PC-3 (cell line): ENCODE data around the gene PLEKHA6. TPM values are rescaled to one million over a fixed set of nuclear protein-coding genes. Genes with fewer than 3 reads are reported as not detected.

Source experiments
- total RNA-seq: library from RNA; depleted of rRNA; stranded (reverse); fragments of >200 nt; gene quantifications from 2 replicates; pipeline ENCODE4 v1.2.3, GENCODE V29; 2014; rRNA removed

PLEKHA6 gene
- total RNA-seq, 1 experiment from 2014 or later, result 53.8 TPM

Other genes starting within 250 kb of the PLEKHA6 start
- 24.5 and 37.1 TPM in 2 replicates for gene ETNK2, start 207.9 kb downstream of the PLEKHA6 start, total RNA-seq
- gene REN, start 193.6 kb downstream of the PLEKHA6 start, total RNA-seq, result 2.7 and 3.1 TPM in 2 replicates
- 6.0 and 12.3 TPM in 2 replicates for gene KISS1, start 163.4 kb downstream of the PLEKHA6 start, total RNA-seq
- 4.9 and 13.3 TPM in 2 replicates for gene GOLT1A, start 145.9 kb downstream of the PLEKHA6 start, total RNA-seq
- 50.7 and 57.5 TPM in 2 replicates for gene PPP1R15B, start 51.9 kb upstream of the PLEKHA6 start, total RNA-seq
- 34.7 and 35.3 TPM in 2 replicates for gene PIK3C2B, start 134.9 kb upstream of the PLEKHA6 start, total RNA-seq
- 36.3 and 55.7 TPM in 2 replicates for gene MDM4, start 156.5 kb upstream of the PLEKHA6 start, total RNA-seq